IMR-90 (cell line): ENCODE measurements around the gene RAVER1. TPM values are rescaled to one million over a fixed set of nuclear protein-coding genes. Genes with fewer than 3 reads are reported as not detected.

Experiments used
- ATAC-seq: fragments of 200-7000 bp; cut with Tn5 transposase; 2 replicates; pipeline ENCODE4 v1.9.1; 2020; ENCODE audit warnings: low read depth, mild to moderate bottlenecking, moderate library complexity
- BruUV-seq: library from RNA; stranded (reverse); fragments of 400-500 nt; replicated peaks from 2 replicates; lab custom pipeline; 2021; lab: Mats Ljungman, UMichigan
- CTCF ChIA-PET: fragments of 300-600 bp; formaldehyde crosslinking; extraction: SDS; loops from one replicate; lab custom pipeline; 2021; ENCODE audit warnings: antibody characterized with exemption; lab: Yijun Ruan, JAX
- POLR2A ChIA-PET: fragments of 300-600 bp; sonication (Branson Sonifier 250); formaldehyde crosslinking; loops from one replicate; lab custom pipeline; 2022; ENCODE audit warnings: antibody characterized with exemption; ENCODE audit not compliant: unreplicated experiment; lab: Charles Lee
- DNase-seq: peaks from one replicate; pipeline ENCODE4 v3.0.0; 2013
- H2AFZ ChIP-seq: replicated peaks from 2 replicates; pipeline ENCODE3; 2013; ENCODE audit warnings: low read length, mild to moderate bottlenecking; ENCODE audit not compliant: poor library complexity
- H2AK5ac ChIP-seq: 2 replicates; pipeline ENCODE4 v1.6.1; 2013; ENCODE audit warnings: low read depth, low read length, inconsistent platforms
- H2AK9ac ChIP-seq: replicated peaks from 2 replicates; pipeline ENCODE3; 2013; ENCODE audit warnings: mild to moderate bottlenecking, low read depth, low read length, moderate library complexity; ENCODE audit not compliant: poor library complexity
- H2BK120ac ChIP-seq: 2 replicates; pipeline ENCODE4 v1.6.1; 2013; ENCODE audit warnings: low read depth, low read length, inconsistent platforms
- H2BK15ac ChIP-seq: 3 replicates; pipeline ENCODE4 v1.6.1; 2013; ENCODE audit warnings: low read depth, low read length, inconsistent platforms
- H2BK20ac ChIP-seq: 2 replicates; pipeline ENCODE4 v1.6.1; 2013; ENCODE audit warnings: low read depth, mild to moderate bottlenecking, inconsistent platforms, low read length, moderate library complexity
- H2BK5ac ChIP-seq: 2 replicates; pipeline ENCODE4 v1.6.1; 2013; ENCODE audit warnings: mild to moderate bottlenecking, low read depth, low read length, inconsistent platforms; ENCODE audit not compliant: poor library complexity, severe bottlenecking
- H3K14ac ChIP-seq: replicated peaks from 2 replicates; pipeline ENCODE4 v1.6.1; 2013; ENCODE audit warnings: low read depth, low read length, inconsistent platforms
- H3K18ac ChIP-seq: 2 replicates; pipeline ENCODE4 v1.6.1; 2013; ENCODE audit warnings: low read depth, low read length, control low read depth
- H3K23ac ChIP-seq: 2 replicates; pipeline ENCODE4 v1.6.1; 2013; ENCODE audit warnings: low read depth, low read length, inconsistent platforms
- H3K27ac ChIP-seq: 2 replicates; pipeline ENCODE4 v1.5.1; 2013; ENCODE audit warnings: mild to moderate bottlenecking, control low read depth, low read length; ENCODE audit not compliant: insufficient read depth
- H3K27me3 ChIP-seq: 2 replicates; pipeline ENCODE4 v1.6.1; 2013; ENCODE audit warnings: low read length; ENCODE audit not compliant: control insufficient read depth, insufficient read depth
- H3K36me3 ChIP-seq: 2 replicates; pipeline ENCODE4 v1.6.1; 2013; ENCODE audit warnings: low read length, mixed read lengths; ENCODE audit not compliant: control insufficient read depth, insufficient read depth
- H3K4ac ChIP-seq: 2 replicates; pipeline ENCODE4 v1.6.1; 2013; ENCODE audit warnings: low read depth, low read length, inconsistent platforms
- H3K4me1 ChIP-seq: 2 replicates; pipeline ENCODE4 v1.6.1; 2013; ENCODE audit warnings: low read length, mixed read lengths; ENCODE audit not compliant: control insufficient read depth, insufficient read depth
- H3K4me2 ChIP-seq: 2 replicates; pipeline ENCODE4 v1.6.1; 2013; ENCODE audit warnings: low read depth, mild to moderate bottlenecking, control low read depth, low read length, moderate library complexity
- H3K4me3 ChIP-seq: 2 replicates; pipeline ENCODE4 v1.5.1; 2013; ENCODE audit warnings: low read depth, mild to moderate bottlenecking, control low read depth, low read length, moderate library complexity; ENCODE audit not compliant: insufficient read depth
- H3K56ac ChIP-seq: 2 replicates; pipeline ENCODE4 v1.6.1; 2013; ENCODE audit warnings: low read length, inconsistent platforms; ENCODE audit not compliant: insufficient read depth; ENCODE audit errors: extremely low read depth
- H3K79me1 ChIP-seq, 2 experiments: 2 replicates each; pipeline ENCODE4 v1.6.1; 2013; ENCODE audit warnings: low read length in 2 of 2, inconsistent platforms in 1 of 2, low read depth in 1 of 2
- H3K9ac ChIP-seq: 2 replicates; pipeline ENCODE4 v1.6.1; 2013; ENCODE audit warnings: low read depth, low read length, control low read depth
- H3K9me1 ChIP-seq: 2 replicates; pipeline ENCODE4 v1.6.1; 2013; ENCODE audit warnings: low read length, inconsistent platforms; ENCODE audit not compliant: insufficient read depth
- H3K9me3 ChIP-seq: 2 replicates; pipeline ENCODE4 v1.6.1; 2013; ENCODE audit warnings: low read length; ENCODE audit not compliant: control insufficient read depth, insufficient read depth
- H4K20me1 ChIP-seq: 2 replicates; pipeline ENCODE4 v1.6.1; 2013; ENCODE audit warnings: low read length, inconsistent platforms; ENCODE audit not compliant: insufficient read depth
- H4K5ac ChIP-seq: 2 replicates; pipeline ENCODE4 v1.6.1; 2013; ENCODE audit warnings: mild to moderate bottlenecking, low read depth, low read length, control low read depth
- H4K8ac ChIP-seq, 2 experiments: 2 replicates each; pipeline ENCODE4 v1.6.1; 2013; ENCODE audit warnings: low read depth in 2 of 2, low read length in 2 of 2, control low read depth in 1 of 2, inconsistent platforms in 1 of 2
- H4K91ac ChIP-seq: 2 replicates; pipeline ENCODE4 v1.6.1; 2013; ENCODE audit warnings: low read depth, low read length, inconsistent platforms; ENCODE audit not compliant: insufficient read depth
- FOS ChIP-seq: fragments of 150-350 bp; IDR thresholded peaks from 2 replicates; pipeline ENCODE4 v1.6.1; 2016; ENCODE audit warnings: low read depth, low read length
- MAFK ChIP-seq: IDR thresholded peaks from 2 replicates; pipeline ENCODE4 v1.6.1; 2012; ENCODE audit warnings: low read depth, low read length, improper control_type of control experiment
- MXI1 ChIP-seq: IDR thresholded peaks from 2 replicates; pipeline ENCODE4 v1.6.1; 2012; ENCODE audit warnings: low read depth, mild to moderate bottlenecking, low read length, moderate library complexity, borderline replicate concordance
- NFE2L2 ChIP-seq: fragments of 150-350 bp; IDR thresholded peaks from 2 replicates; pipeline ENCODE4 v1.6.1; 2016; ENCODE audit warnings: low read depth, mild to moderate bottlenecking, low read length
- RAD21 ChIP-seq: IDR thresholded peaks from 2 replicates; pipeline ENCODE4 v1.6.1; 2012; ENCODE audit warnings: low read length, improper control_type of control experiment
- RFX5 ChIP-seq: IDR thresholded peaks from 2 replicates; pipeline ENCODE4 v1.8.0; 2012; ENCODE audit warnings: low read depth, mild to moderate bottlenecking, low read length, moderate library complexity
- WGBS, 2 experiments: methylation state at CpG; one replicate each; pipeline versions ENCODE4 v1.1.5 to v1.1.7; 2013; ENCODE audit warnings: missing lambda C conversion rate in 2 of 2; ENCODE audit not compliant: insufficient read length in 1 of 2; ENCODE audit errors: extremely low coverage in 2 of 2; 5-methylcytosine and 5-hydroxymethylcytosine counted together
- dilution Hi-C: fragments of 300-500 bp; cut with HindIII; formaldehyde crosslinking; loops from one replicate; pipeline ENCODE4 v1.14.3; 2018; ENCODE audit warnings: low sequenced_read_pairs; ENCODE audit not compliant: unreplicated experiment
- in situ Hi-C: fragments of 300-500 bp; cut with MboI; formaldehyde crosslinking; loops from 3 replicates; pipeline ENCODE4 v1.14.3; 2019; ENCODE audit warnings: low sequenced_read_pairs, inconsistent platforms, mixed read lengths
- intact Hi-C: fragments of 100-400 bp; cut with micrococcal nuclease; formaldehyde crosslinking; loops from 2 replicates; pipeline ENCODE4 v1.10.0; 2022
- polyA plus RNA-seq, 3 experiments: library from polyadenylated mRNA; depleted of rRNA; stranded (reverse); fragments of >200 nt; gene quantifications; 2 replicates each; pipeline ENCODE4 v1.2.3, GENCODE V29; 2012; ENCODE audit warnings: low replicate concordance in 1 of 3
- total RNA-seq: library from RNA; depleted of rRNA; stranded (reverse); fragments of >200 nt; gene quantifications from 2 replicates; pipeline ENCODE4 v1.2.3, GENCODE V29; 2012
- TF ChIP-seq, protein P1 (sequence below): fragments of 150-350 bp; IDR thresholded peaks from 2 replicates; pipeline ENCODE4 v1.6.1; 2017; ENCODE audit warnings: mild to moderate bottlenecking, antibody characterized with exemption, low read length, low read depth
- TF ChIP-seq, protein P2 (sequence below): conservative IDR thresholded peaks from 2 replicates; pipeline ENCODE4 v1.5.1; 2012; ENCODE audit warnings: mild to moderate bottlenecking, low read depth, low read length, improper control_type of control experiment
- TF ChIP-seq, protein P3 (sequence below): fragments of 150-350 bp; IDR thresholded peaks from 2 replicates; pipeline ENCODE4 v1.6.1; 2016; ENCODE audit warnings: low read depth, mild to moderate bottlenecking, low read length, moderate library complexity, borderline replicate concordance

Gene RAVER1
- total and polyA plus RNA-seq, 2 of the 4 experiments (the other 2 are of a cell fraction) = 2.7 to 18.1 TPM

DNA sequence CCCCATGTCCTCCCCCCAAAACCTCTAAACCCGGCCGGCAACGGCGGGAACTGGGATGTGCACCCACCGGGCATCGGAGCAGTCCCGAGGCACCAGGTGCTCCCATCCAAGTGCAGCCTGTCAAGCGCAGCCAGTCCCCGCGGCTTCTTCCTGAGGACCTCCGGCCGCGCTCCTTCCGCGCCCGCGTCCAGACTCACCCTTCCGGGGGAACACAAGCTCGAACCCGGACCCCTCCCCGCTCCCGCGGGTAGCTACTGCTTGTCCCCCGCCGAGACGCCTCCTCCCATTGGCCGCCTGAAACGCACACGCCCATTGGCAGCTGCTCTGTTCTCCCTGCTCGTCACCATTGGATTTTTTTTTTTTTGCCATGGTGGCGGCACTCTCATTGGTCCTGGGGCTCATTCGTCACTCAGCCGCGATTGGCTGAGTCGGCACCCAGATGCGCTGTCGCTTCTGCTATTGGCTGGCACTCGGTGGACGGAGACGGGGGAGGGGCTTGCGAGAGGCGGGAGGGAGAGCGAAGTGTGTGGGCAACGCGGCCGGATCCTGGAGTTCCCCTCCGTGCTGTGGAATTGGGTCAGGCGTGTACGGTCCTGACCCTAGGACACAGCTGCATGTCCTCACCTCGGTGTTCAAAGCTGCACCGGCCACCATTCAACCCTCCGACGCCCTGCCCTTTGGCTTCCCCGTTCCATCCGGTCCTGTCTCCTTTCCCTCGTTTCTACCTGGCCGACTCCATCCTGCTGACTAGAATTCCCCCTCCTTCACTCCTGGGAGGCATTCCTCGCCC, 47.2 kb upstream of the RAVER1 start, which contains the start of gene TYK2 (continued):
- TF ChIP-seq, protein P1, sequence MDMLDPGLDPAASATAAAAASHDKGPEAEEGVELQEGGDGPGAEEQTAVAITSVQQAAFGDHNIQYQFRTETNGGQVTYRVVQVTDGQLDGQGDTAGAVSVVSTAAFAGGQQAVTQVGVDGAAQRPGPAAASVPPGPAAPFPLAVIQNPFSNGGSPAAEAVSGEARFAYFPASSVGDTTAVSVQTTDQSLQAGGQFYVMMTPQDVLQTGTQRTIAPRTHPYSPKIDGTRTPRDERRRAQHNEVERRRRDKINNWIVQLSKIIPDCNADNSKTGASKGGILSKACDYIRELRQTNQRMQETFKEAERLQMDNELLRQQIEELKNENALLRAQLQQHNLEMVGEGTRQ = no peak

DNA sequence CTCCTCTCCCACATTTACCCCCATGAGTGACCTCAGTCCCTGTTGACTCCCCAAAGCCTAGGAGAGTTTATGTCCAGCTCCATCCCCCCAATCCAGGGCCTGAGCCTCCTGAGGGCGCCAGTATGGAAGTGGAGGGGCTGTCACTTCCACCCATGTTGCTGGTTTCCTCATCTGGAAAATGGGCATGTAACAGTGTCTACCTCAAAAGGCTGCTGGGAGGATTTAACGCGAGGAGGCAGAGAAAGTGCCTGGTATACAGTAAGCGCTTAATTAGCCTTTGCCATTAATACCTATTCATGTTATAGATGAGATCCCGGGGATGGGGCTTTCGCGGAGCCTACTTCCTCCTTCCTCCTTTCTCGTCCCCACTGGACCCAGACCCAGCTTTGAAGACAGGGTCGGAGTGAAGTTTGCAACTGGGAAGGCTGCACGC, 46.6 kb upstream of the RAVER1 start:
- no peaks in the 10 kb centered on the region for H3K9me3 ChIP-seq
- peaks cover 2% of the 10 kb centered on the region for H3K4me1 ChIP-seq
- peak overlapping the region; percentile 67 for H2AK5ac ChIP-seq
- peak overlapping the region; percentile 72 for H3K56ac ChIP-seq
- peak overlapping the region; percentile 96 for H3K23ac ChIP-seq
- no peaks in the 10 kb centered on the region for H3K27me3 ChIP-seq
- in situ Hi-C loops (loop anchor here (10.0 kb wide), 1 partner anchor 455 kb away; no protein-coding TSS in a partner anchor), dilution Hi-C loops (no loop called here), intact Hi-C loops (no loop called here)
- H3K9ac ChIP-seq = peak overlapping the region; percentile 70
- H3K79me1 ChIP-seq = peaks cover 9 to 25% of the 10 kb centered on the region in 2 experiments; a peak in 3 of 4 replicates
- peak overlapping the region; percentile 65 for H3K4me3 ChIP-seq
- no peak overlapping the region; the same call in 1 of the 2 replicates for H2BK120ac ChIP-seq
- POLR2A ChIA-PET = no interaction called here
- H4K5ac ChIP-seq = peak overlapping the region; percentile 30
- WGBS, 2 experiments = 0% methylated on average over 1 of the region's 10 CpGs; no CpG with 5 or more reads in 1 of the 2 experiments
- ATAC-seq = peak; percentile 1; the same call in 1 of the 2 replicates
- H3K14ac ChIP-seq = peak overlapping the region; percentile 93
- DNase-seq = no peak
- peak overlapping the region; percentile 86 for H3K4me2 ChIP-seq
- no peak overlapping the region; the same call in 1 of the 2 replicates for H3K18ac ChIP-seq
- peak overlapping the region; percentile 97 for H2AFZ ChIP-seq
- no peaks in the 10 kb centered on the region for H4K20me1 ChIP-seq
- no peaks in the 10 kb centered on the region for H3K9me1 ChIP-seq
- peaks cover 13% of the 10 kb centered on the region for H3K36me3 ChIP-seq
- no peak overlapping the region; the same call in 1 of the 2 replicates for H2BK20ac ChIP-seq
- H3K27ac ChIP-seq = peak overlapping the region; percentile 63
- CTCF ChIA-PET = interaction anchor here (0.6 to 1.8 kb wide), 4 partner anchors 9 to 96 kb away, joined by 3 to 4 read pairs (median 4); no protein-coding TSS in a partner anchor
- peak overlapping the region; percentile 98 for H2AK9ac ChIP-seq
- no peak overlapping the region for H2BK15ac ChIP-seq
- H3K4ac ChIP-seq = peak overlapping the region; percentile 83
- H4K91ac ChIP-seq = peak overlapping the region; percentile 67
- no TSS peak for BruUV-seq
- H2BK5ac ChIP-seq = peak overlapping the region; percentile 52
- peak overlapping the region; percentile 56 to 95 for H4K8ac ChIP-seq
- no peak for TF ChIP-seq RFX5
- TF ChIP-seq, protein P1 = no peak
- TF ChIP-seq, protein P2, sequence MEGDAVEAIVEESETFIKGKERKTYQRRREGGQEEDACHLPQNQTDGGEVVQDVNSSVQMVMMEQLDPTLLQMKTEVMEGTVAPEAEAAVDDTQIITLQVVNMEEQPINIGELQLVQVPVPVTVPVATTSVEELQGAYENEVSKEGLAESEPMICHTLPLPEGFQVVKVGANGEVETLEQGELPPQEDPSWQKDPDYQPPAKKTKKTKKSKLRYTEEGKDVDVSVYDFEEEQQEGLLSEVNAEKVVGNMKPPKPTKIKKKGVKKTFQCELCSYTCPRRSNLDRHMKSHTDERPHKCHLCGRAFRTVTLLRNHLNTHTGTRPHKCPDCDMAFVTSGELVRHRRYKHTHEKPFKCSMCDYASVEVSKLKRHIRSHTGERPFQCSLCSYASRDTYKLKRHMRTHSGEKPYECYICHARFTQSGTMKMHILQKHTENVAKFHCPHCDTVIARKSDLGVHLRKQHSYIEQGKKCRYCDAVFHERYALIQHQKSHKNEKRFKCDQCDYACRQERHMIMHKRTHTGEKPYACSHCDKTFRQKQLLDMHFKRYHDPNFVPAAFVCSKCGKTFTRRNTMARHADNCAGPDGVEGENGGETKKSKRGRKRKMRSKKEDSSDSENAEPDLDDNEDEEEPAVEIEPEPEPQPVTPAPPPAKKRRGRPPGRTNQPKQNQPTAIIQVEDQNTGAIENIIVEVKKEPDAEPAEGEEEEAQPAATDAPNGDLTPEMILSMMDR = no peak
- no peak for TF ChIP-seq FOS
- no peak for TF ChIP-seq MXI1
- no peak for TF ChIP-seq MAFK
- TF ChIP-seq, protein P3, sequence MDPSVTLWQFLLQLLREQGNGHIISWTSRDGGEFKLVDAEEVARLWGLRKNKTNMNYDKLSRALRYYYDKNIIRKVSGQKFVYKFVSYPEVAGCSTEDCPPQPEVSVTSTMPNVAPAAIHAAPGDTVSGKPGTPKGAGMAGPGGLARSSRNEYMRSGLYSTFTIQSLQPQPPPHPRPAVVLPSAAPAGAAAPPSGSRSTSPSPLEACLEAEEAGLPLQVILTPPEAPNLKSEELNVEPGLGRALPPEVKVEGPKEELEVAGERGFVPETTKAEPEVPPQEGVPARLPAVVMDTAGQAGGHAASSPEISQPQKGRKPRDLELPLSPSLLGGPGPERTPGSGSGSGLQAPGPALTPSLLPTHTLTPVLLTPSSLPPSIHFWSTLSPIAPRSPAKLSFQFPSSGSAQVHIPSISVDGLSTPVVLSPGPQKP = no peak
- TF ChIP-seq NFE2L2 = no peak
- TF ChIP-seq RAD21 = no peak
